Esophagus (tissue), 2 donors: ENCODE results near the gene L3MBTL1. TPM values are rescaled to one million over a fixed set of nuclear protein-coding genes. Genes with fewer than 3 reads are reported as not detected.

ENCODE experiments used
- H3K27ac ChIP-seq, 2 donors: one replicate each; pipeline ENCODE4 v1.5.1; 2013; ENCODE audit warnings: low read depth in 2 of 2, mild to moderate bottlenecking in 2 of 2, inconsistent platforms in 1 of 2, low read length in 1 of 2, moderate library complexity in 1 of 2
- H3K27me3 ChIP-seq, 2 donors: one replicate each; pipeline ENCODE4 v1.6.1; 2013; ENCODE audit warnings: low read length in 2 of 2, control low read depth in 1 of 2, mild to moderate bottlenecking in 1 of 2; ENCODE audit not compliant: insufficient read depth in 2 of 2, control insufficient read depth in 1 of 2
- H3K36me3 ChIP-seq, 2 donors: one replicate each; pipeline ENCODE4 v1.6.1; 2013; ENCODE audit warnings: low read length in 1 of 2; ENCODE audit not compliant: control insufficient read depth in 2 of 2, insufficient read depth in 2 of 2
- H3K4me1 ChIP-seq, 2 donors: one replicate each; pipeline ENCODE4 v1.6.1; 2013; ENCODE audit warnings: low read length in 1 of 2; ENCODE audit not compliant: control insufficient read depth in 2 of 2, insufficient read depth in 2 of 2
- H3K4me3 ChIP-seq, 2 donors: one replicate each; pipeline ENCODE4 v1.5.1; 2013; ENCODE audit warnings: low read length in 2 of 2, mild to moderate bottlenecking in 2 of 2, low read depth in 1 of 2, moderate library complexity in 1 of 2
- H3K9me3 ChIP-seq, 2 donors: one replicate each; pipeline ENCODE4 v1.6.1; 2013; ENCODE audit warnings: mild to moderate bottlenecking in 2 of 2, low read depth in 1 of 2, low read length in 1 of 2, moderate library complexity in 1 of 2; ENCODE audit not compliant: control insufficient read depth in 2 of 2, insufficient read depth in 1 of 2
- WGBS, 2 donors: extraction: QIAGEN DNeasy Blood & Tissue Kit; methylation state at CpG; one replicate each; pipeline ENCODE4 v1.1.7; 2013; 5-methylcytosine and 5-hydroxymethylcytosine counted together
- polyA plus RNA-seq, 2 donors: library from polyadenylated mRNA; stranded (reverse); fragments of 200-250 nt; gene quantifications; one replicate each; pipeline ENCODE4 v1.2.3, GENCODE V29; 2013
- donor health status: healthy with polysubstance abuse.
- donor health status: Bipolar disorder and iron deficiency.

L3MBTL1 gene
- 10 to 100 TPM in 1 of 2 donors, 1 to 10 TPM in 1; 2.8 to 10.3 TPM for polyA plus RNA-seq

- WGBS, 2 donors: 7 to 8% methylated on average over 71 to 95 of the region's 95 CpGs
- H3K27ac ChIP-seq: no peak within 1 kb of the TSS
- no peaks in the 10 kb centered on the region for H3K36me3 ChIP-seq
- H3K27me3 ChIP-seq: no peaks in the 10 kb centered on the region
- H3K4me1 ChIP-seq: peaks cover 0 to 4% of the 10 kb centered on the region in 2 donors
- peak within 1 kb of the TSS; percentile 71 for H3K4me3 ChIP-seq
- H3K9me3 ChIP-seq: no peaks in the 10 kb centered on the region
Measured at GRCh38 chr20:43507150-43508080, at the start of gene L3MBTL1. Gene L3MBTL1, plus strand, starts transcription at chr20:43507697. Its CDS starts 5,807 bp downstream, at chr20:43513504.

GRCh38 chr20:43458422-43458924 lies 49.0 kb upstream of the L3MBTL1 start:
- H3K36me3 ChIP-seq: peaks cover 0 to 14% of the 10 kb centered on the region in 2 donors
- peak overlapping the region; percentile 67 to 98 for H3K4me3 ChIP-seq
- H3K27me3 ChIP-seq: no peaks in the 10 kb centered on the region
- 1% methylated on average over 40 to 41 of the region's 41 CpGs for WGBS, 2 donors
- peaks cover 0 to 3% of the 10 kb centered on the region in 2 donors for H3K4me1 ChIP-seq
- H3K27ac ChIP-seq: peak overlapping the region; percentile 99 to 100
- peaks cover 0 to 4% of the 10 kb centered on the region in 2 donors for H3K9me3 ChIP-seq

GRCh38 chr20:43459022-43459942 lies 48.2 kb upstream of the L3MBTL1 start:
- H3K27ac ChIP-seq: peak overlapping the region in 1 of 2 donors; percentile 24

GRCh38 chr20:43460172-43460829 lies 47.2 kb upstream of the L3MBTL1 start:
- no peak overlapping the region for H3K27ac ChIP-seq
- WGBS, 2 donors: 88% methylated on average over 23 of the region's 23 CpGs
- peaks cover 0 to 17% of the 10 kb centered on the region in 2 donors for H3K36me3 ChIP-seq
- H3K4me3 ChIP-seq: peak overlapping the region in 1 of 2 donors; percentile 3
- no peaks in the 10 kb centered on the region for H3K27me3 ChIP-seq
- H3K9me3 ChIP-seq: peaks cover 0 to 4% of the 10 kb centered on the region in 2 donors
- peaks cover 0 to 3% of the 10 kb centered on the region in 2 donors for H3K4me1 ChIP-seq

More at GRCh38 chr20:43459022-43459942, 48.2 kb upstream of the L3MBTL1 start:
- H3K4me1 ChIP-seq: peaks cover 0 to 3% of the 10 kb centered on the region in 2 donors
- H3K4me3 ChIP-seq: peak overlapping the region; percentile 20 to 67
- no peaks in the 10 kb centered on the region for H3K27me3 ChIP-seq
- 51 to 53% methylated on average over 12 of the region's 12 CpGs for WGBS, 2 donors
- H3K36me3 ChIP-seq: peaks cover 0 to 15% of the 10 kb centered on the region in 2 donors
- H3K9me3 ChIP-seq: peaks cover 0 to 4% of the 10 kb centered on the region in 2 donors

GRCh38 chr20:43460830-43461200 lies 46.7 kb upstream of the L3MBTL1 start:
- 88 to 92% methylated on average over 10 of the region's 10 CpGs for WGBS, 2 donors
- H3K9me3 ChIP-seq: peaks cover 0 to 4% of the 10 kb centered on the region in 2 donors
- H3K4me3 ChIP-seq: no peak overlapping the region
- H3K36me3 ChIP-seq: peaks cover 2 to 22% of the 10 kb centered on the region in 2 donors
- H3K4me1 ChIP-seq: peaks cover 0 to 3% of the 10 kb centered on the region in 2 donors
- no peak overlapping the region for H3K27ac ChIP-seq
- no peaks in the 10 kb centered on the region for H3K27me3 ChIP-seq

- WGBS, 2 donors: 87 to 88% methylated on average over 3 of the region's 3 CpGs
- no peak overlapping the region for H3K4me3 ChIP-seq
- no peaks in the 10 kb centered on the region for H3K27me3 ChIP-seq
- peaks cover 0 to 3% of the 10 kb centered on the region in 2 donors for H3K4me1 ChIP-seq
- peaks cover 0 to 4% of the 10 kb centered on the region in 2 donors for H3K9me3 ChIP-seq
- peaks cover 2 to 27% of the 10 kb centered on the region in 2 donors for H3K36me3 ChIP-seq
- no peak overlapping the region for H3K27ac ChIP-seq
Measured at GRCh38 chr20:43461894-43462659, 45.4 kb upstream of the L3MBTL1 start.

GRCh38 chr20:43462660-43463526 lies 44.6 kb upstream of the L3MBTL1 start:
- Histone ChIP-seq H3K36me3 (peaks cover 2 to 28% of the 10 kb centered on the region in 2 donors), H3K4me1 (peaks cover 0 to 3% of the 10 kb centered on the region in 2 donors)
- 89 to 93% methylated on average over 4 of the region's 4 CpGs for WGBS, 2 donors

More at GRCh38 chr20:43462660-43463526, 44.6 kb upstream of the L3MBTL1 start:
- H3K27ac ChIP-seq: no peak overlapping the region
- H3K27me3 ChIP-seq: no peaks in the 10 kb centered on the region
- H3K9me3 ChIP-seq: peaks cover 0 to under 1% of the 10 kb centered on the region in 2 donors
- H3K4me3 ChIP-seq: no peak overlapping the region
